Nucleus accumbens (tissue), 56 donors: ENCODE results near the gene DOK4.
"Not testable (repeated sequence)": the region's sequence is repeated elsewhere in the genome, so short reads cannot be mapped to it uniquely, and the experiment has no call there.

ENCODE experiments used
- DNase-seq, 56 donors: peaks; one replicate each; lab custom pipeline; 2025; lab: John Stamatoyannopoulos, UW

The DOK4 gene

GRCh38 chr16:57462209-57462977 is 23.9 kb downstream of the DOK4 start, which contains the start of gene POLR2C:
Gene POLR2C, plus strand, starts transcription at chr16:57462679. Its CDS starts 46 bp downstream, at chr16:57462725.
- peak in 53 of 56 donors; percentile 27 to 88 (median 73) for DNase-seq

GRCh38 chr16:57452021-57452420 is 34.3 kb downstream of the DOK4 start:
- DNase-seq: no peak

GRCh38 chr16:57447186-57447962 is 38.9 kb downstream of the DOK4 start, which contains the start of the genes CIAPIN1 and COQ9:
Gene CIAPIN1, minus strand, starts transcription at chr16:57447385. Its CDS starts 6,457 bp downstream, at chr16:57440928.
Gene COQ9, plus strand, starts transcription at chr16:57447479. Its CDS starts 27 bp downstream, at chr16:57447506.
- peak in 55 of 56 donors; percentile 34 to 93 (median 81) for DNase-seq

GRCh38 chr16:57446531-57447185 is 39.6 kb downstream of the DOK4 start:
- DNase-seq: peak in 8 of 56 donors; percentile 20 to 65 (median 46)

- no peak for DNase-seq
Measured at GRCh38 chr16:57445510-57445909, 40.8 kb downstream of the DOK4 start.

- no peak for DNase-seq
Measured at GRCh38 chr16:57444711-57445110, 41.6 kb downstream of the DOK4 start.

- DNase-seq: not testable (repeated sequence)
Measured at GRCh38 chr16:57440551-57440950, 45.7 kb downstream of the DOK4 start.

GRCh38 chr16:57439947-57440346 is 46.3 kb downstream of the DOK4 start:
- DNase-seq: not testable (repeated sequence)

- no peak for DNase-seq
Measured at GRCh38 chr16:57435838-57436237, 50.5 kb downstream of the DOK4 start.

- DNase-seq: no peak
Measured at GRCh38 chr16:57434003-57434402, 52.3 kb downstream of the DOK4 start.

- DNase-seq: no peak
Measured at GRCh38 chr16:57432989-57433388, 53.3 kb downstream of the DOK4 start.

GRCh38 chr16:57432505-57432904 is 53.8 kb downstream of the DOK4 start:
- no peak for DNase-seq

GRCh38 chr16:57430955-57431354 is 55.3 kb downstream of the DOK4 start:
- no peak for DNase-seq

GRCh38 chr16:57427824-57428223 is 58.5 kb downstream of the DOK4 start:
- DNase-seq: no peak

- no peak for DNase-seq
Measured at GRCh38 chr16:57427307-57427706, 59.0 kb downstream of the DOK4 start.

GRCh38 chr16:57426356-57426755 is 59.9 kb downstream of the DOK4 start:
- no peak for DNase-seq

GRCh38 chr16:57424583-57424982 is 61.7 kb downstream of the DOK4 start:
- no peak for DNase-seq

- DNase-seq: no peak
Measured at GRCh38 chr16:57423152-57423551, 63.1 kb downstream of the DOK4 start.

- DNase-seq: peak in 4 of 56 donors; percentile 13 to 38 (median 26)
Measured at GRCh38 chr16:57422026-57422944, 64.0 kb downstream of the DOK4 start.
